Ovary (tissue), 9 donors: Measurements from ENCODE around the gene SRL. TPM values are rescaled to one million over a fixed set of nuclear protein-coding genes. Genes with fewer than 3 reads are reported as not detected.

Source experiments
- DNase-seq, 5 donors: peaks; one replicate each; pipeline ENCODE4 v3.0.0-alpha.2; 2019 to 2020
- H3K27ac ChIP-seq, 2 donors: fragments of 200-600 bp; one replicate each; pipeline versions ENCODE4 v1.5.1 to v1.8.0; 2019 to 2022
- H3K27me3 ChIP-seq: fragments of 200-600 bp; one replicate; pipeline ENCODE4 v1.8.0; 2022
- H3K36me3 ChIP-seq: fragments of 200-600 bp; sonication (generic); one replicate; pipeline ENCODE4 v1.5.1; 2019
- H3K4me1 ChIP-seq: one replicate; pipeline ENCODE4 v1.8.1; 2013; ENCODE audit warnings: mild to moderate bottlenecking, moderate library complexity; ENCODE audit not compliant: insufficient read depth
- H3K4me3 ChIP-seq: fragments of 200-600 bp; sonication (generic); one replicate; pipeline ENCODE4 v1.5.1; 2017
- H3K9me3 ChIP-seq, 2 donors: fragments of 200-600 bp in 1 of 2; sonication (generic) in 1 of 2; one replicate each; pipeline versions ENCODE4 v1.5.1 to v1.8.1; 2013 to 2019; ENCODE audit warnings: mild to moderate bottlenecking in 1 of 2, moderate library complexity in 1 of 2
- CTCF ChIP-seq, 3 donors: fragments of 450-650 bp in 2 of 3; fragments of 200-600 bp in 1 of 3; IDR thresholded peaks; one replicate each; pipeline versions ENCODE4 v1.5.1 to v1.8.0; 2016 to 2022; ENCODE audit warnings: antibody characterized with exemption in 3 of 3, mild to moderate bottlenecking in 1 of 3
- EP300 ChIP-seq: sonication (generic); formaldehyde crosslinking; IDR thresholded peaks from one replicate; pipeline ENCODE4 v1.6.1; 2017; ENCODE audit warnings: antibody characterized with exemption
- POLR2A ChIP-seq: fragments of 450-650 bp; IDR thresholded peaks from one replicate; pipeline ENCODE4 v1.6.1; 2017; ENCODE audit warnings: antibody characterized with exemption, mild to moderate bottlenecking, moderate library complexity
- whole genome bisulfite sequencing, 3 donors: extraction: QIAGEN DNeasy Blood & Tissue Kit in 1 of 3; methylation state at CpG; one replicate each; pipeline versions ENCODE4 v1.1.5 to v1.1.7; 2013 to 2017; 5-methylcytosine and 5-hydroxymethylcytosine counted together
- intact Hi-C, 4 donors: fragments of 100-400 bp; cut with DNase I; formaldehyde crosslinking; loops; one replicate each; pipeline versions ENCODE4 v1.11.0 to v1.15.1; 2022 to 2023
- polyA plus RNA-seq, 2 donors: library from polyadenylated mRNA; stranded (reverse); fragments of 200-250 nt in 1 of 2; fragments of 350-450 nt in 1 of 2; fragmentation: Illumina TruSeq in 1 of 2; extraction: RNeasy Lipid Tissue Mini Kit (QIAGEN cat#74804) in 1 of 2; gene quantifications; one replicate each; pipeline ENCODE4 v1.2.3, GENCODE V29; 2013 to 2014
- total RNA-seq, 7 donors: library from RNA; depleted of rRNA in 2 of 7; stranded (reverse); fragments of >200 nt in 2 of 7; fragmentation: NEBNext Ultra II Directional in 3 of 7; extraction: Animal tissue kit (Norgen Biotek cat#: 25700) in 3 of 7; gene quantifications; one replicate each; pipeline versions ENCODE4 v1.1.0 to v1.2.4, GENCODE V29; 2016 to 2023
- donor health status: DM: no; HTN: no; CAD: no; lungs with moderate emphysema.
- donor health status: DM: no; HTN: no; CAD: no.
- donor health status: Bipolar disorder and iron deficiency.
- donor health status: DM: yes; HTN: yes; CAD: no.
- donor health status: DM: no; HTN: no; CAD: no.
- donor health status: DM: yes; HTN: yes; CAD: no.

SRL gene
- total and polyA plus RNA-seq, 9 donors, result under 0.01 to 7.5 (median 1.0) TPM

GRCh38 chr16:4176906-4177417 lies 64.9 kb downstream of the SRL start:
- no peaks in the 10 kb centered on the region for H3K4me1 ChIP-seq
- DNase-seq, result no peak
- no peaks in the 10 kb centered on the region for H3K27me3 ChIP-seq
- no peak for TF ChIP-seq POLR2A
- no peak for TF ChIP-seq EP300
- TF ChIP-seq CTCF (IDR thresholded peaks at IDR 0.05), result no peak
- no peak overlapping the region for H3K4me3 ChIP-seq
- no peaks in the 10 kb centered on the region for H3K9me3 ChIP-seq
- H3K27ac ChIP-seq, result no peak overlapping the region
- H3K36me3 ChIP-seq, result no peaks in the 10 kb centered on the region
- intact Hi-C loops, result no loop called here
- 59 to 75% (median 71%) methylated on average over 5 of the region's 5 CpGs for WGBS, 3 donors

- H3K4me1 ChIP-seq, result no peaks in the 10 kb centered on the region
- no peak overlapping the region for H3K4me3 ChIP-seq
- WGBS, 3 donors, result 84 to 90% (median 85%) methylated on average over 2 of the region's 2 CpGs
- H3K27ac ChIP-seq, result no peak overlapping the region
- no peaks in the 10 kb centered on the region for H3K9me3 ChIP-seq
- H3K27me3 ChIP-seq, result no peaks in the 10 kb centered on the region
- no peak for DNase-seq
- TF ChIP-seq POLR2A (no peak), EP300 (no peak), CTCF (IDR thresholded peaks at IDR 0.05) (no peak)
- intact Hi-C loops, result no loop called here
- H3K36me3 ChIP-seq, result no peaks in the 10 kb centered on the region
Observed at GRCh38 chr16:4175849-4176248, 66.0 kb downstream of the SRL start.

- no peaks in the 10 kb centered on the region for H3K27me3 ChIP-seq
- TF ChIP-seq EP300 (no peak), CTCF (IDR thresholded peaks at IDR 0.05) (no peak), POLR2A (no peak)
- intact Hi-C loops, result no loop called here
- no peaks in the 10 kb centered on the region for H3K4me1 ChIP-seq
- no peak for DNase-seq
- H3K4me3 ChIP-seq, result no peak overlapping the region
- H3K27ac ChIP-seq, result no peak overlapping the region
- H3K36me3 ChIP-seq, result no peaks in the 10 kb centered on the region
- 62 to 78% (median 74%) methylated on average over 3 of the region's 3 CpGs for WGBS, 3 donors
- no peaks in the 10 kb centered on the region for H3K9me3 ChIP-seq
Observed at GRCh38 chr16:4172070-4172469, 69.8 kb downstream of the SRL start.

- 88 to 90% (median 90%) methylated on average over 6 of the region's 6 CpGs for WGBS, 3 donors
- Histone ChIP-seq H3K27ac (no peak overlapping the region), H3K27me3 (no peaks in the 10 kb centered on the region), H3K36me3 (no peaks in the 10 kb centered on the region), H3K4me3 (no peak overlapping the region), H3K4me1 (no peaks in the 10 kb centered on the region), H3K9me3 (no peaks in the 10 kb centered on the region)
- TF ChIP-seq POLR2A (no peak), CTCF (IDR thresholded peaks at IDR 0.05) (no peak), EP300 (no peak)
- DNase-seq, result no peak
- intact Hi-C loops, result no loop called here
Observed at GRCh38 chr16:4169415-4169814, 72.5 kb downstream of the SRL start.
